Femur (tissue), 1 donor: ENCODE data around the gene ZDHHC20.

Experiments
- DNase-seq: peaks from one replicate; pipeline ENCODE4 v3.0.0-alpha.2; 2017

Gene ZDHHC20

GRCh38 chr13:21458813-21459701 lies at the start of gene ZDHHC20:
Gene ZDHHC20 (minus strand): TSS chr13:21459303. CDS start chr13:21459171, 132 bp downstream.
- peak; percentile 94 for DNase-seq

GRCh38 chr13:21504379-21504778 lies 45.3 kb upstream of the ZDHHC20 start:
- no peak for DNase-seq

GRCh38 chr13:21501686-21502085 lies 42.6 kb upstream of the ZDHHC20 start:
- no peak for DNase-seq

- DNase-seq = no peak
These were observed 27.2 kb upstream of the ZDHHC20 start for GRCh38 chr13:21486322-21486721.

GRCh38 chr13:21483748-21484147 lies 24.6 kb upstream of the ZDHHC20 start:
- no peak for DNase-seq

- DNase-seq = no peak
These were observed 22.3 kb upstream of the ZDHHC20 start for GRCh38 chr13:21481359-21481758.

GRCh38 chr13:21478881-21479808 lies 20.0 kb upstream of the ZDHHC20 start:
- DNase-seq = peak; percentile 45

GRCh38 chr13:21476893-21477472 lies 17.9 kb upstream of the ZDHHC20 start:
- peak; percentile 85 for DNase-seq

GRCh38 chr13:21475115-21475514 lies 16.0 kb upstream of the ZDHHC20 start:
- no peak for DNase-seq

GRCh38 chr13:21470785-21471184 lies 11.7 kb upstream of the ZDHHC20 start:
- no peak for DNase-seq

- no peak for DNase-seq
These were observed 7.4 kb upstream of the ZDHHC20 start for GRCh38 chr13:21466527-21466926.

GRCh38 chr13:21465710-21466160 lies 6.6 kb upstream of the ZDHHC20 start:
- DNase-seq = no peak

- DNase-seq = no peak
These were observed 4.3 kb upstream of the ZDHHC20 start for GRCh38 chr13:21463424-21463823.

GRCh38 chr13:21461131-21461530 lies 2.0 kb upstream of the ZDHHC20 start:
- DNase-seq = no peak

- peak; percentile 43 for DNase-seq
These were observed 671 bp downstream of the ZDHHC20 start for GRCh38 chr13:21458451-21458812.

- DNase-seq = no peak
These were observed 5.6 kb downstream of the ZDHHC20 start for GRCh38 chr13:21453387-21454081.

GRCh38 chr13:21450936-21451335 lies 8.2 kb downstream of the ZDHHC20 start:
- no peak for DNase-seq

GRCh38 chr13:21446656-21447055 lies 12.4 kb downstream of the ZDHHC20 start:
- no peak for DNase-seq

GRCh38 chr13:21445759-21446158 lies 13.3 kb downstream of the ZDHHC20 start:
- no peak for DNase-seq

GRCh38 chr13:21443171-21443570 lies 15.9 kb downstream of the ZDHHC20 start:
- no peak for DNase-seq

- no peak for DNase-seq
These were observed 22.5 kb downstream of the ZDHHC20 start for GRCh38 chr13:21436582-21436981.

GRCh38 chr13:21435687-21436151 lies 23.4 kb downstream of the ZDHHC20 start:
- peak; percentile 46 for DNase-seq
